Cardiac fibroblast (primary cell): Measurements from ENCODE around the gene ACOT13.
"Not testable (repeated sequence)": the region's sequence is repeated elsewhere in the genome, so short reads cannot be mapped to it uniquely, and the experiment has no call there.

Source experiments
- DNase-seq, 2 donors: peaks; one replicate each; pipeline versions ENCODE4 v3.0.0 to v3.0.0-alpha.2; 2010; ENCODE audit warnings: low read depth in 2 of 2
- H3K4me3 ChIP-seq, 2 donors: replicated peaks in 1 of 2; 1 replicate in 1 of 2; 2 replicates in 1 of 2; pipeline ENCODE4 v1.5.1; 2011; ENCODE audit warnings: low read depth in 2 of 2, low read length in 2 of 2, mild to moderate bottlenecking in 2 of 2, moderate library complexity in 1 of 2
- CTCF ChIP-seq: IDR thresholded peaks from one replicate; pipeline ENCODE4 v1.5.1; 2011; ENCODE audit warnings: low read depth, mild to moderate bottlenecking, low read length, inconsistent platforms

The ACOT13 gene

GRCh38 chr6:24743265-24743943 is 76.5 kb downstream of the ACOT13 start:
- no peak for TF ChIP-seq CTCF
- peak overlapping the region in 1 of 2 donors; percentile 0 for H3K4me3 ChIP-seq
- peak; percentile 97 to 99 for DNase-seq

- no peak for TF ChIP-seq CTCF
- no peak overlapping the region for H3K4me3 ChIP-seq
- no peak for DNase-seq
Observed at GRCh38 chr6:24743944-24744335, 77.1 kb downstream of the ACOT13 start.

- DNase-seq, result no peak
- H3K4me3 ChIP-seq, result no peak overlapping the region
- no peak for TF ChIP-seq CTCF
Observed at GRCh38 chr6:24744911-24745310, 78.0 kb downstream of the ACOT13 start.

GRCh38 chr6:24749297-24749696 is 82.4 kb downstream of the ACOT13 start:
- no peak overlapping the region for H3K4me3 ChIP-seq
- TF ChIP-seq CTCF, result no peak
- no peak for DNase-seq

- not testable (repeated sequence) for H3K4me3 ChIP-seq, DNase-seq
Observed at GRCh38 chr6:24750878-24751277, 84.0 kb downstream of the ACOT13 start.

- DNase-seq, result no peak
- no peak for TF ChIP-seq CTCF
Observed at GRCh38 chr6:24752503-24752902, 85.6 kb downstream of the ACOT13 start.

GRCh38 chr6:24752917-24753492 is 86.1 kb downstream of the ACOT13 start:
- no peak overlapping the region for H3K4me3 ChIP-seq
- peak in 1 of 2 donors; percentile 25 for DNase-seq
- TF ChIP-seq CTCF, result no peak

More at GRCh38 chr6:24752503-24752902, 85.6 kb downstream of the ACOT13 start:
- H3K4me3 ChIP-seq, result no peak overlapping the region
